WTC11 (cell line): ENCODE results near the gene D2HGDH. TPM values are rescaled to one million over a fixed set of nuclear protein-coding genes. Genes with fewer than 3 reads are reported as not detected.

Source experiments
- ELF4 ChIP-seq: sonication (generic); formaldehyde crosslinking; IDR thresholded peaks from 2 replicates; pipeline ENCODE4 v1.8.1; 2022; ENCODE audit warnings: low read depth, mild to moderate bottlenecking, moderate library complexity, missing genetic modification reagents
- ETV6 ChIP-seq: sonication (generic); formaldehyde crosslinking; IDR thresholded peaks from 2 replicates; pipeline ENCODE4 v1.8.1; 2022; ENCODE audit warnings: mild to moderate bottlenecking, missing genetic modification reagents
- HMGXB4 ChIP-seq: sonication (generic); formaldehyde crosslinking; IDR thresholded peaks from 2 replicates; pipeline ENCODE4 v1.8.1; 2023; ENCODE audit warnings: mild to moderate bottlenecking, moderate library complexity, missing genetic modification reagents
- IRF2 ChIP-seq: sonication (generic); formaldehyde crosslinking; IDR thresholded peaks from 2 replicates; pipeline ENCODE4 v1.8.0; 2022; ENCODE audit warnings: low read depth, missing genetic modification reagents, borderline replicate concordance
- NFE2L1 ChIP-seq: sonication (generic); formaldehyde crosslinking; IDR thresholded peaks from 2 replicates; pipeline ENCODE4 v1.8.1; 2023; ENCODE audit warnings: missing genetic modification reagents
- NR1H2 ChIP-seq: sonication (generic); formaldehyde crosslinking; IDR thresholded peaks from 2 replicates; pipeline ENCODE4 v1.9.0; 2021; ENCODE audit warnings: mild to moderate bottlenecking, moderate library complexity, missing genetic modification reagents
- RORB ChIP-seq: fragments of 250-450 bp; sonication (Bioruptor Pico); IDR thresholded peaks from 2 replicates; pipeline ENCODE4 v1.9.0; 2021; ENCODE audit warnings: mild to moderate bottlenecking
- SMAD3 ChIP-seq: sonication (generic); formaldehyde crosslinking; IDR thresholded peaks from 2 replicates; pipeline ENCODE4 v1.8.0; 2022; ENCODE audit warnings: missing genetic modification reagents, mild to moderate bottlenecking, borderline replicate concordance
- SP1 ChIP-seq: sonication (generic); formaldehyde crosslinking; conservative IDR thresholded peaks from 2 replicates; pipeline ENCODE4 v1.8.1; 2022; ENCODE audit warnings: missing genetic modification reagents
- TCF7 ChIP-seq: sonication (generic); formaldehyde crosslinking; IDR thresholded peaks from 2 replicates; pipeline ENCODE4 v1.8.0; 2022; ENCODE audit warnings: mild to moderate bottlenecking, low read depth, missing genetic modification reagents, moderate library complexity
- TEAD1 ChIP-seq: sonication (generic); formaldehyde crosslinking; IDR thresholded peaks from 2 replicates; pipeline ENCODE4 v1.8.0; 2022; ENCODE audit warnings: mild to moderate bottlenecking, missing genetic modification reagents
- TEAD4 ChIP-seq: sonication (generic); formaldehyde crosslinking; IDR thresholded peaks from 2 replicates; pipeline ENCODE4 v1.8.0; 2022; ENCODE audit warnings: mild to moderate bottlenecking, missing genetic modification reagents
- ZBTB21 ChIP-seq: sonication (generic); formaldehyde crosslinking; IDR thresholded peaks from 2 replicates; pipeline ENCODE4 v1.8.1; 2023; ENCODE audit warnings: mild to moderate bottlenecking, missing genetic modification reagents, borderline replicate concordance
- ZNF138 ChIP-seq: sonication (generic); formaldehyde crosslinking; conservative IDR thresholded peaks from 2 replicates; pipeline ENCODE4 v1.8.1; 2022; ENCODE audit warnings: mild to moderate bottlenecking, moderate library complexity, missing genetic modification reagents
- ZNF416 ChIP-seq: fragments of 250-450 bp; sonication (Bioruptor Pico); IDR thresholded peaks from 2 replicates; pipeline ENCODE4 v1.9.0; 2021; ENCODE audit warnings: mild to moderate bottlenecking, inconsistent platforms
- ZNF425 ChIP-seq: fragments of 250-450 bp; sonication (Bioruptor Pico); conservative IDR thresholded peaks from 2 replicates; pipeline ENCODE4 v1.9.0; 2021; ENCODE audit warnings: mild to moderate bottlenecking
- total RNA-seq: library from RNA; stranded (reverse); gene quantifications from 3 replicates; pipeline ENCODE4 v1.2.3, GENCODE V29; 2021
- TF ChIP-seq, protein P1 (sequence below): sonication (generic); formaldehyde crosslinking; IDR thresholded peaks from 2 replicates; pipeline ENCODE4 v1.8.0; 2023; ENCODE audit warnings: missing genetic modification reagents
- TF ChIP-seq, protein P2 (sequence below): fragments of 250-450 bp; sonication (Bioruptor Pico); IDR thresholded peaks from 2 replicates; pipeline ENCODE4 v1.9.0; 2021; ENCODE audit warnings: mild to moderate bottlenecking, borderline replicate concordance
- TF ChIP-seq, protein P3 (sequence below): sonication (generic); formaldehyde crosslinking; IDR thresholded peaks from 2 replicates; pipeline ENCODE4 v1.8.1; 2023; ENCODE audit warnings: mild to moderate bottlenecking, missing genetic modification reagents
- TF ChIP-seq, protein P4 (sequence below): sonication (generic); formaldehyde crosslinking; IDR thresholded peaks from 2 replicates; pipeline ENCODE4 v1.8.1; 2022; ENCODE audit warnings: mild to moderate bottlenecking, moderate library complexity, missing genetic modification reagents
- TF ChIP-seq, protein P5 (sequence below): fragments of 200-600 bp; IDR thresholded peaks from 2 replicates; pipeline ENCODE4 v1.8.0; 2022; ENCODE audit warnings: antibody characterized with exemption

Gene D2HGDH
- total RNA-seq, 1 experiment from 2014 or later: 22.7 TPM

DNA sequence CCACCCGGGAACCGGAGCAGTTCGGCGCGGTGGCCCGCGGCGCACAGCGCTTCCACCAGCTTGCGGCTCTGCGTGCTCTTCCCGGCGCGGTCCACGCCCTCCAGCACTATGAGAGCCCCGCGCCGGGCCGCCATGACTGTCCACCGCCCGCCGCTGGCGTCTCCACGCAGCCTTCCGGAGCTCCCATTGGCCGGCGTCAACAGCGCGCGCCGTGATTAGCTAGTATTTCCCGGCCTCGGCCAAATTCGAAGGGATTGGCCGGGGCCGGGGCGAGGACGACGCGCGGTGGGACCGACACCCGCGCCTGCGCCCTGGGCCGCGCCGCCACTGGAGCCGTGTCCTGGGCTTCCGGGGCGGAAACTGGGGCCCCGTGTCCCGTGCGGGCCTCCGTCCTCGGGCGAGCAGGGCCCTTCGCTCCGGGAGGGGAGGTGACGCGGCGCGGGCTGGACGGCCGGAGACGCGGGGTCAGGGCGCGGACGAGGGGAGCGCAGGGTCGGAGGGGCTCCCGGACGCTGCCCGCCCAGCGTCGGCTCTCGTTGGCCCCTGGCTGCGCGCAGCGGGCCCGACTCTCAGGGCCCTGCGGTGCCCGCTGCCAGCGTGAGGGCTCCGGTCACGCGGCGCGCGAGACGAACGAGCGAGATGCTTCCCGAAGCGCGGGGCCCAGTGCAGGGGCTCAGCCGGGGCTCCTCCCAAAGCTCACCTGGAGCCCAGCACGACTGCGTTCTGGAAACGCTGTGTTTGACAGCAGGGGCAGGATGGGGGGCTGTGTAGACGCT, 47.6 kb upstream of the D2HGDH start, which contains the start of gene DTYMK (continued):
- TF ChIP-seq, protein P1, sequence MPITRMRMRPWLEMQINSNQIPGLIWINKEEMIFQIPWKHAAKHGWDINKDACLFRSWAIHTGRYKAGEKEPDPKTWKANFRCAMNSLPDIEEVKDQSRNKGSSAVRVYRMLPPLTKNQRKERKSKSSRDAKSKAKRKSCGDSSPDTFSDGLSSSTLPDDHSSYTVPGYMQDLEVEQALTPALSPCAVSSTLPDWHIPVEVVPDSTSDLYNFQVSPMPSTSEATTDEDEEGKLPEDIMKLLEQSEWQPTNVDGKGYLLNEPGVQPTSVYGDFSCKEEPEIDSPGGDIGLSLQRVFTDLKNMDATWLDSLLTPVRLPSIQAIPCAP (CRISPR knock-in tag): no peak
- no peak for TF ChIP-seq NR1H2 (CRISPR knock-in tag)
- TF ChIP-seq ELF4 (CRISPR knock-in tag): no peak
- TF ChIP-seq ZBTB21 (CRISPR knock-in tag): peak; percentile 87
- no peak for TF ChIP-seq ZNF425 (CRISPR knock-in tag)
- no peak for TF ChIP-seq IRF2 (CRISPR knock-in tag)
- no peak for TF ChIP-seq RORB (CRISPR knock-in tag)
- TF ChIP-seq SMAD3 (CRISPR knock-in tag): 0 out of 2 replicates have a peak, but pooled peaks have one; percentile 72
- 0 out of 2 replicates have a peak, but pooled peaks have one; percentile 1 for TF ChIP-seq NFE2L1 (CRISPR knock-in tag)
- TF ChIP-seq SP1 (CRISPR knock-in tag): peak; percentile 82
- TF ChIP-seq, protein P2, sequence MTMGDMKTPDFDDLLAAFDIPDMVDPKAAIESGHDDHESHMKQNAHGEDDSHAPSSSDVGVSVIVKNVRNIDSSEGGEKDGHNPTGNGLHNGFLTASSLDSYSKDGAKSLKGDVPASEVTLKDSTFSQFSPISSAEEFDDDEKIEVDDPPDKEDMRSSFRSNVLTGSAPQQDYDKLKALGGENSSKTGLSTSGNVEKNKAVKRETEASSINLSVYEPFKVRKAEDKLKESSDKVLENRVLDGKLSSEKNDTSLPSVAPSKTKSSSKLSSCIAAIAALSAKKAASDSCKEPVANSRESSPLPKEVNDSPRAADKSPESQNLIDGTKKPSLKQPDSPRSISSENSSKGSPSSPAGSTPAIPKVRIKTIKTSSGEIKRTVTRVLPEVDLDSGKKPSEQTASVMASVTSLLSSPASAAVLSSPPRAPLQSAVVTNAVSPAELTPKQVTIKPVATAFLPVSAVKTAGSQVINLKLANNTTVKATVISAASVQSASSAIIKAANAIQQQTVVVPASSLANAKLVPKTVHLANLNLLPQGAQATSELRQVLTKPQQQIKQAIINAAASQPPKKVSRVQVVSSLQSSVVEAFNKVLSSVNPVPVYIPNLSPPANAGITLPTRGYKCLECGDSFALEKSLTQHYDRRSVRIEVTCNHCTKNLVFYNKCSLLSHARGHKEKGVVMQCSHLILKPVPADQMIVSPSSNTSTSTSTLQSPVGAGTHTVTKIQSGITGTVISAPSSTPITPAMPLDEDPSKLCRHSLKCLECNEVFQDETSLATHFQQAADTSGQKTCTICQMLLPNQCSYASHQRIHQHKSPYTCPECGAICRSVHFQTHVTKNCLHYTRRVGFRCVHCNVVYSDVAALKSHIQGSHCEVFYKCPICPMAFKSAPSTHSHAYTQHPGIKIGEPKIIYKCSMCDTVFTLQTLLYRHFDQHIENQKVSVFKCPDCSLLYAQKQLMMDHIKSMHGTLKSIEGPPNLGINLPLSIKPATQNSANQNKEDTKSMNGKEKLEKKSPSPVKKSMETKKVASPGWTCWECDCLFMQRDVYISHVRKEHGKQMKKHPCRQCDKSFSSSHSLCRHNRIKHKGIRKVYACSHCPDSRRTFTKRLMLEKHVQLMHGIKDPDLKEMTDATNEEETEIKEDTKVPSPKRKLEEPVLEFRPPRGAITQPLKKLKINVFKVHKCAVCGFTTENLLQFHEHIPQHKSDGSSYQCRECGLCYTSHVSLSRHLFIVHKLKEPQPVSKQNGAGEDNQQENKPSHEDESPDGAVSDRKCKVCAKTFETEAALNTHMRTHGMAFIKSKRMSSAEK (CRISPR knock-in tag): no peak
- TF ChIP-seq TEAD4: no peak
- 0 out of 2 replicates have a peak, but pooled peaks have one; percentile 30 for TF ChIP-seq ZNF138 (CRISPR knock-in tag)
- no peak for TF ChIP-seq ZNF416
- TF ChIP-seq, protein P3, sequence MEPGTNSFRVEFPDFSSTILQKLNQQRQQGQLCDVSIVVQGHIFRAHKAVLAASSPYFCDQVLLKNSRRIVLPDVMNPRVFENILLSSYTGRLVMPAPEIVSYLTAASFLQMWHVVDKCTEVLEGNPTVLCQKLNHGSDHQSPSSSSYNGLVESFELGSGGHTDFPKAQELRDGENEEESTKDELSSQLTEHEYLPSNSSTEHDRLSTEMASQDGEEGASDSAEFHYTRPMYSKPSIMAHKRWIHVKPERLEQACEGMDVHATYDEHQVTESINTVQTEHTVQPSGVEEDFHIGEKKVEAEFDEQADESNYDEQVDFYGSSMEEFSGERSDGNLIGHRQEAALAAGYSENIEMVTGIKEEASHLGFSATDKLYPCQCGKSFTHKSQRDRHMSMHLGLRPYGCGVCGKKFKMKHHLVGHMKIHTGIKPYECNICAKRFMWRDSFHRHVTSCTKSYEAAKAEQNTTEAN (CRISPR knock-in tag): peak; percentile 56; the same call in 1 of the 2 replicates
- TF ChIP-seq, protein P4, sequence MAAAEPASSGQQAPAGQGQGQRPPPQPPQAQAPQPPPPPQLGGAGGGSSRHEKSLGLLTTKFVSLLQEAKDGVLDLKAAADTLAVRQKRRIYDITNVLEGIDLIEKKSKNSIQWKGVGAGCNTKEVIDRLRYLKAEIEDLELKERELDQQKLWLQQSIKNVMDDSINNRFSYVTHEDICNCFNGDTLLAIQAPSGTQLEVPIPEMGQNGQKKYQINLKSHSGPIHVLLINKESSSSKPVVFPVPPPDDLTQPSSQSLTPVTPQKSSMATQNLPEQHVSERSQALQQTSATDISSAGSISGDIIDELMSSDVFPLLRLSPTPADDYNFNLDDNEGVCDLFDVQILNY (CRISPR knock-in tag): peak; percentile 88
- TF ChIP-seq TCF7 (CRISPR knock-in tag): no peak
- peak; percentile 66; the same call in 1 of the 2 replicates for TF ChIP-seq ETV6 (CRISPR knock-in tag)
- TF ChIP-seq HMGXB4 (CRISPR knock-in tag): peak; percentile 86
- TF ChIP-seq, protein P5, sequence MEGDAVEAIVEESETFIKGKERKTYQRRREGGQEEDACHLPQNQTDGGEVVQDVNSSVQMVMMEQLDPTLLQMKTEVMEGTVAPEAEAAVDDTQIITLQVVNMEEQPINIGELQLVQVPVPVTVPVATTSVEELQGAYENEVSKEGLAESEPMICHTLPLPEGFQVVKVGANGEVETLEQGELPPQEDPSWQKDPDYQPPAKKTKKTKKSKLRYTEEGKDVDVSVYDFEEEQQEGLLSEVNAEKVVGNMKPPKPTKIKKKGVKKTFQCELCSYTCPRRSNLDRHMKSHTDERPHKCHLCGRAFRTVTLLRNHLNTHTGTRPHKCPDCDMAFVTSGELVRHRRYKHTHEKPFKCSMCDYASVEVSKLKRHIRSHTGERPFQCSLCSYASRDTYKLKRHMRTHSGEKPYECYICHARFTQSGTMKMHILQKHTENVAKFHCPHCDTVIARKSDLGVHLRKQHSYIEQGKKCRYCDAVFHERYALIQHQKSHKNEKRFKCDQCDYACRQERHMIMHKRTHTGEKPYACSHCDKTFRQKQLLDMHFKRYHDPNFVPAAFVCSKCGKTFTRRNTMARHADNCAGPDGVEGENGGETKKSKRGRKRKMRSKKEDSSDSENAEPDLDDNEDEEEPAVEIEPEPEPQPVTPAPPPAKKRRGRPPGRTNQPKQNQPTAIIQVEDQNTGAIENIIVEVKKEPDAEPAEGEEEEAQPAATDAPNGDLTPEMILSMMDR: no peak
- peak; percentile 5; the same call in 1 of the 2 replicates for TF ChIP-seq TEAD1
